Measurements from ENCODE around the gene TMPRSS13. TPM values are rescaled to one million over a fixed set of nuclear protein-coding genes. Genes with fewer than 3 reads are reported as not detected.

Gene TMPRSS13
- total RNA-seq, 1 experiment from 2014 or later: 21.7 TPM

GRCh38 chr11:117862753-117863152 lies 66.4 kb downstream of the TMPRSS13 start:
- no peaks in the 10 kb centered on the region for H3K9me3 ChIP-seq (ENCODE audit: insufficient read depth, low read depth)
- POLR2A ChIA-PET (ENCODE audit: unreplicated experiment): no interaction called here
- H3K4me3 ChIP-seq: no peak overlapping the region
- no peaks in the 10 kb centered on the region for H3K4me1 ChIP-seq (replicated peaks; ENCODE audit: insufficient read depth)
- no peaks in the 10 kb centered on the region for H3K79me2 ChIP-seq (ENCODE audit: low read depth)
- BruUV-seq (replicated peaks): no TSS peak
- H3K27me3 ChIP-seq (ENCODE audit: insufficient read depth, low read depth): peaks cover 77% of the 10 kb centered on the region
- DNase-seq: no peak
- no peak overlapping the region for H3K27ac ChIP-seq
- H2AFZ ChIP-seq: no peak overlapping the region
- H3K4me2 ChIP-seq: no peak overlapping the region
- H3F3A ChIP-seq (ENCODE audit: insufficient read depth, low read depth): no peaks in the 10 kb centered on the region
- CTCF ChIA-PET: no interaction called here
- H4K20me1 ChIP-seq (ENCODE audit: insufficient read depth): no peaks in the 10 kb centered on the region
- no peak for TF ChIP-seq CTCF (conservative IDR thresholded peaks at IDR 0.05)
- no peak for TF ChIP-seq EZH2 (IDR thresholded peaks at IDR 0.05; ENCODE audit: low read depth)
- intact Hi-C loops (cut with micrococcal nuclease; ENCODE audit: unreplicated experiment): no loop called here
- H3K9me2 ChIP-seq (ENCODE audit: insufficient read depth): no peaks in the 10 kb centered on the region
- no peaks in the 10 kb centered on the region for H3K36me3 ChIP-seq (ENCODE audit: low read depth)

- Histone ChIP-seq H3K4me3 (no peak overlapping the region), H3K27ac (no peak overlapping the region), H3F3A (ENCODE audit: insufficient read depth, low read depth) (no peaks in the 10 kb centered on the region), H3K4me2 (no peak overlapping the region), H3K9me2 (ENCODE audit: insufficient read depth) (no peaks in the 10 kb centered on the region), H4K20me1 (ENCODE audit: insufficient read depth) (no peaks in the 10 kb centered on the region), H3K4me1 (replicated peaks; ENCODE audit: insufficient read depth) (no peaks in the 10 kb centered on the region), H3K79me2 (ENCODE audit: low read depth) (no peaks in the 10 kb centered on the region), H3K27me3 (ENCODE audit: insufficient read depth, low read depth) (peaks cover 75% of the 10 kb centered on the region), H2AFZ (no peak overlapping the region), H3K9me3 (ENCODE audit: insufficient read depth, low read depth) (no peaks in the 10 kb centered on the region), H3K36me3 (ENCODE audit: low read depth) (no peaks in the 10 kb centered on the region)
- DNase-seq: no peak
- CTCF ChIA-PET: no interaction called here
- BruUV-seq (replicated peaks): no TSS peak
- POLR2A ChIA-PET (ENCODE audit: unreplicated experiment): no interaction called here
- intact Hi-C loops (cut with micrococcal nuclease; ENCODE audit: unreplicated experiment): no loop called here
- TF ChIP-seq CTCF (conservative IDR thresholded peaks at IDR 0.05) (no peak), EZH2 (IDR thresholded peaks at IDR 0.05; ENCODE audit: low read depth) (no peak)
Observed at GRCh38 chr11:117862019-117862725, 67.0 kb downstream of the TMPRSS13 start.

GRCh38 chr11:117861151-117862018 lies 67.8 kb downstream of the TMPRSS13 start:
- Histone ChIP-seq H3F3A (ENCODE audit: insufficient read depth, low read depth) (no peaks in the 10 kb centered on the region), H3K4me2 (no peak overlapping the region), H4K20me1 (ENCODE audit: insufficient read depth) (no peaks in the 10 kb centered on the region), H3K9me2 (ENCODE audit: insufficient read depth) (no peaks in the 10 kb centered on the region), H2AFZ (no peak overlapping the region), H3K4me1 (replicated peaks; ENCODE audit: insufficient read depth) (no peaks in the 10 kb centered on the region), H3K4me3 (no peak overlapping the region), H3K27ac (no peak overlapping the region), H3K79me2 (ENCODE audit: low read depth) (no peaks in the 10 kb centered on the region), H3K36me3 (ENCODE audit: low read depth) (no peaks in the 10 kb centered on the region), H3K27me3 (ENCODE audit: insufficient read depth, low read depth) (peaks cover 75% of the 10 kb centered on the region), H3K9me3 (ENCODE audit: insufficient read depth, low read depth) (no peaks in the 10 kb centered on the region)
- intact Hi-C loops (cut with micrococcal nuclease; ENCODE audit: unreplicated experiment): no loop called here
- DNase-seq: peak in 1 of 2 experiments; percentile 20
- CTCF ChIA-PET: interaction anchor here (0.8 kb wide), 1 partner anchor 86 kb away, joined by 3 read pairs; no protein-coding TSS in a partner anchor
- TF ChIP-seq CTCF (conservative IDR thresholded peaks at IDR 0.05) (no peak), EZH2 (IDR thresholded peaks at IDR 0.05; ENCODE audit: low read depth) (no peak)
- POLR2A ChIA-PET (ENCODE audit: unreplicated experiment): no interaction called here
- BruUV-seq (replicated peaks): no TSS peak
